Stomach smooth muscle (tissue), 2 donors: ENCODE measurements around the gene LHFPL6.

Experiments used
- H3K27ac ChIP-seq: one replicate; pipeline ENCODE4 v1.7.0; 2013; ENCODE audit warnings: mild to moderate bottlenecking, low read length, inconsistent platforms
- H3K27me3 ChIP-seq, 2 donors: one replicate each; pipeline ENCODE4 v1.7.0; 2013; ENCODE audit warnings: low read length in 2 of 2; ENCODE audit not compliant: insufficient read depth in 2 of 2, control insufficient read depth in 1 of 2
- H3K36me3 ChIP-seq, 2 donors: one replicate each; pipeline ENCODE4 v1.7.0; 2013; ENCODE audit warnings: low read length in 2 of 2; ENCODE audit not compliant: control insufficient read depth in 2 of 2, insufficient read depth in 2 of 2
- H3K4me1 ChIP-seq: one replicate; pipeline ENCODE4 v1.7.0; 2013; ENCODE audit warnings: low read length; ENCODE audit not compliant: control insufficient read depth, insufficient read depth
- H3K4me3 ChIP-seq, 2 donors: one replicate each; pipeline ENCODE4 v1.7.0; 2013; ENCODE audit warnings: low read length in 2 of 2
- H3K9ac ChIP-seq, 2 donors: one replicate each; pipeline ENCODE4 v1.7.0; 2013; ENCODE audit warnings: low read length in 2 of 2, mild to moderate bottlenecking in 1 of 2
- H3K9me3 ChIP-seq, 2 donors: one replicate each; pipeline ENCODE4 v1.7.0; 2013; ENCODE audit warnings: low read length in 2 of 2; ENCODE audit not compliant: control insufficient read depth in 2 of 2
- donor health status: healthy.
- donor health status: Pancreatic carcinoma.

Gene LHFPL6

DNA sequence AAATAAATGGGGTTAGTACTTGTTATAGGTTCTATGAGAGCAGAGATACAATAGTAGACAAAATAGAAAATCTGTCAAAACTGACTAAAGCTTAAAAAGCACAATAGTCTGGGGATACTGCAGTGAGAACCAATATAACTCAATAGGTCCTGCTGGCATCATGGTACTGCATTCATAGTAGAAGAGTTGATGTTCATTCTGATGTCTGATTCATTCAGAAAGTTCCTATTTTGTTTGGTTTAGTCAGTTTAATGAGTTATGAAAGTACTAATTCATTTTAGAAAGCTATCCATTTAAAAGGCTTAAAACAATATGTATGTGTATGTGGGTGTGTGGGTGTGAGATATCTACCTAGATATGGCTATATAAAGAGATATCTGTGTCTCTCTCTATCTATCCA, 152.8 kb downstream of the LHFPL6 start:
- Histone ChIP-seq H3K9me3 (no peaks in the 10 kb centered on the region), H3K9ac (no peak overlapping the region), H3K27me3 (no peaks in the 10 kb centered on the region), H3K4me1 (peaks cover 2% of the 10 kb centered on the region), H3K36me3 (no peaks in the 10 kb centered on the region), H3K4me3 (no peak overlapping the region), H3K27ac (no peak overlapping the region)

DNA sequence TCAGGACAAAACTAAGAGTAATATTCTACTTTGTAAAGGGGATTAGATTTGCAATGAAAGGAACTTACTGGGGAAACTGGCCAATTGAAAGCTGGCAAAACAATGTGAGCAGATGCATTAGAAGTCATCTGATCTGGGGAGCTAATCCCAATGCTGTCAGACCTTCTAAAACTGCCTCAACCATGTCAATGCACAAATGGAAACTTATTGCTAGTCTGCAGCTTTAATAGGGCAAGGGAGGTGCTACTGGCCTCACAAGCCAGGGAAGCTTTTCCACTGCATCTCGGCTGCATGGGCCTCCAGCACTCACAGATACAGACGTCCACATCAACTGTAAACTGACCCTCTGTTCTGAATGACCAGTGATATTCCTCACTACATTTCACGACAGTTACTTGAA, 154.2 kb downstream of the LHFPL6 start:
- Histone ChIP-seq H3K4me3 (no peak overlapping the region), H3K36me3 (no peaks in the 10 kb centered on the region), H3K4me1 (peaks cover 2% of the 10 kb centered on the region), H3K9ac (no peak overlapping the region), H3K9me3 (no peaks in the 10 kb centered on the region), H3K27ac (no peak overlapping the region), H3K27me3 (no peaks in the 10 kb centered on the region)

DNA sequence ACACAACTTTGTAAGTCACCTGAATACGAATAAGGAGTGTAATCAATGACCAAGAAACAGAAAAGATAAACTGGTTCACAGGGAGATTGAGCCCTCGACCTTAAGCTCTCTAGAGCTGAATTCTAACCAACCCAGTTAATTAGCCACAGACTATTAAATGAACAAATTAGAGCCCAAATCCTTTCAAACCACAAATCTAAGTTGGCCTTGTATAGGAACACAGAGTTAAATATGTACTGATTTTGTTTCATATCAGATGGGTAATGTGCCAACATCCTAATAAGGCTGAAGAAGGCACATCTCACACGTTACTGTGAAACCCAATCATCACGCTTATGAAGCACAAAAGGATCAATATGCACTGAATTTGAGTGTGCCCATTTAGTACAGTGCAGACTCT, 156.1 kb downstream of the LHFPL6 start:
- H3K9ac ChIP-seq: no peak overlapping the region
- no peaks in the 10 kb centered on the region for H3K36me3 ChIP-seq
- no peaks in the 10 kb centered on the region for H3K9me3 ChIP-seq
- no peak overlapping the region for H3K4me3 ChIP-seq
- no peaks in the 10 kb centered on the region for H3K27me3 ChIP-seq
- no peak overlapping the region for H3K27ac ChIP-seq
- no peaks in the 10 kb centered on the region for H3K4me1 ChIP-seq

DNA sequence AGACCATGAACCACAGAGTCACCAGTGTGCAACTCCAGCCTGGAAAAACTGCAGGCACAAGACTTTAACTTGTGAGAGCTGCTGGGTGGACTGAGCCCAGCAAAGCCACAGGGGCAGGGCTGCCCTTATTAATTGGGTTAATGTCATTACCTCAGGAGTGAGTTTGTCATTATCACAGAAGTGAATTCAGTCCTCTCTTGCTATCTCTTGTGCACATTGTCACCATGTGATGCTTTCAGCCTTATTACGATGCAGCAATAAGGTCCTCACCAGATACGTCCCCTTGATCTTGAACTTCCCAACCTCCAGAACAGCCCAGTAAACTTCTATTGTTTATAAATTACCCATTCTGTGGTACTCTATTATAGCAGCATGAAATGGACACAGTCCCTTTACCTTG, 158.1 kb downstream of the LHFPL6 start:
- Histone ChIP-seq H3K4me3 (no peak overlapping the region), H3K9me3 (no peaks in the 10 kb centered on the region), H3K36me3 (no peaks in the 10 kb centered on the region), H3K9ac (no peak overlapping the region), H3K27ac (no peak overlapping the region), H3K27me3 (no peaks in the 10 kb centered on the region), H3K4me1 (no peaks in the 10 kb centered on the region)

DNA sequence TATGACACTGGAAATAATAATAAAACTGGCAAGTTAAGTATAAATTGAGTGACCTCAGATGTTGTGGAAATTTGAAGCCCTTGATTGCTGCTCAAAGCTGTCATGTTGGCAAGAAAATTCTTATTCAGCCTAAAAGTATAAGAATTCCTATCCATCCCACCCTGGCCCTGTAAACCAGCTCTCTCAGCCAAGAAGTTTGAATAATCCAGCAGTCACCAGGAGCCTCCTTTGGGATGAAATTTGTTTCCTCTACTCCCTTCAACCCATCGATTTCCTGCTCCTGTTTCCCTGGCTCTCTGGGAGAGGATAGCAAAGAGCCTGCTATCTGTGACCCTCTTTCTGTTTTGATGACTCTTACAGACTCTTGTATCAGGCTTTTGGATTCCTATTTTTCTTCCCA, 169.3 kb downstream of the LHFPL6 start:
- no peak overlapping the region for H3K27ac ChIP-seq
- peaks cover 0 to 4% of the 10 kb centered on the region in 2 donors for H3K9me3 ChIP-seq
- no peak overlapping the region for H3K4me3 ChIP-seq
- H3K4me1 ChIP-seq: no peaks in the 10 kb centered on the region
- no peaks in the 10 kb centered on the region for H3K27me3 ChIP-seq
- no peaks in the 10 kb centered on the region for H3K36me3 ChIP-seq
- H3K9ac ChIP-seq: no peak overlapping the region

DNA sequence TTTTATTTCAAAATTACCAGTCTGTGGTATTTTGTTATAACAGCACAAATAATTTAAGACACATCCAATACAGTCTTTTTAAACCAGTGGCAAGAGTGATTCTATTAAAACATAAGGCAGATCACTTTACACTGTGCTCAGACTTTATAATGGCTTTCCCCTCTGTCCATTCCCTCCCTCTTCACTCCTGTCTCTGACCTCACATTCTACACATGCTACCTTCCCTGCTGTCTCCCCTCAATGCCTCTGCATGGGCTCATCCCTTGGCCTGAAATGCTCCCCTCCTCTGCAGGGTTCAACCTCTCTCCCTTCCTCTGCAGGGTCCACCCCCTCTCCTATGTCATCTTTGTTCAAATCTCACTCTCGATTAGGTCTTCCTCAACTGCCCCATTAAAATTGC, 170.8 kb downstream of the LHFPL6 start:
- H3K4me3 ChIP-seq: no peak overlapping the region
- no peaks in the 10 kb centered on the region for H3K4me1 ChIP-seq
- H3K36me3 ChIP-seq: no peaks in the 10 kb centered on the region
- H3K9ac ChIP-seq: no peak overlapping the region
- H3K9me3 ChIP-seq: peaks cover 0 to 4% of the 10 kb centered on the region in 2 donors
- H3K27me3 ChIP-seq: no peaks in the 10 kb centered on the region
- no peak overlapping the region for H3K27ac ChIP-seq

DNA sequence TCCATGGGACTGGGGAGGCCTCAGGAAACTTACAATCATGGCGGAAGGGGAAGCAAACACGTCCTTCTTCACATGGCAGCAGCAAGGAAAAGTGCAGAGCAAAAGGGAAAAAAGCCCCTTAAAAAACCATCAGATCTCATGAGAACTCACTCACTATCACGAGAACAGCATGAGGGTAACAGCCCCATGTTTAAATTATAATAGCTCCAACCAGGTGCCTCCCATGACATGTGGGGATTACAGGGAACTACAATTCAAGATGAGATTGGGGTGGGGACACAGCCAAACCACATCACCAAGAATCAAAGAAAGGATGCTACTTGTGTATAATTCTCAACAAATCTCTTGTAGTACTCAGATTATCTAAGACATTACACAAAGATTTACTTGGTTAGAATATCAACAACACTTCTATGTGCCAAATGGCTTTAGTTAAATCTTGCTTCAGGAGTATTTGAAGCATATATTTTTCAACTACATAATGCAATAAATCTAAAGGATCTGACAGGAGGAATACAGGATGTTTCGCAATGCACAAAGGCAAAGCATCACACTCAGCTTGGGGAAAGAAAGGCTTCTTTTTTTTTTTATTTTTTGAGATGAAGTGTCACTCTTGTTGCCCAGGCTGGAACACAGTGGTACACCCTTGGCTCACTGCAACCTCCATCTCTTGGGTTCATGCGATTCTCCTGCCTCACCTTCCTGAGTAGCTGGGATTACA, 180.0 kb downstream of the LHFPL6 start:
- no peak overlapping the region for H3K27ac ChIP-seq

DNA sequence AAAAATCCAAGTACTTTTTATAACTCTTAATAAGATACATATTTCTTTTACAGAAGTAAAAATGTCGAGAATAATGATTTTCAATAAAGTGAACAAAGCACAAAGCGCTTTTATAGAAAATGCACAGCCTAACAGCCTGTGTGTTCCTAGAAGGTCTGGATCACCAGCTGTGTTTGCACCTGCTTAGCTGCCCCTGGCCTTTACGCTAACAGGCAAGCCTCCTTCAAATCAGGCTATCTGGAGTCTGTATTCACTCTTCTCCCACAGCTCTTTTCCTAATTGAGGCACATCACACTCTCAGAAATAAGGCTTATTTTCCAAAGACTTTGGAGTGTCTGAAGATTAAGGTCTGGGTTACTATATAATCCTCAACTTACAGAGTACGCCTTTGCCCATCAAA, 183.1 kb downstream of the LHFPL6 start:
- Histone ChIP-seq H3K9me3 (no peaks in the 10 kb centered on the region), H3K36me3 (no peaks in the 10 kb centered on the region), H3K9ac (no peak overlapping the region), H3K4me1 (no peaks in the 10 kb centered on the region), H3K4me3 (no peak overlapping the region), H3K27ac (no peak overlapping the region), H3K27me3 (no peaks in the 10 kb centered on the region)

More for the DNA sequence above, 180.0 kb downstream of the LHFPL6 start:
- Histone ChIP-seq H3K27me3 (no peaks in the 10 kb centered on the region), H3K36me3 (no peaks in the 10 kb centered on the region), H3K4me3 (no peak overlapping the region), H3K9me3 (no peaks in the 10 kb centered on the region), H3K9ac (no peak overlapping the region), H3K4me1 (no peaks in the 10 kb centered on the region)

DNA sequence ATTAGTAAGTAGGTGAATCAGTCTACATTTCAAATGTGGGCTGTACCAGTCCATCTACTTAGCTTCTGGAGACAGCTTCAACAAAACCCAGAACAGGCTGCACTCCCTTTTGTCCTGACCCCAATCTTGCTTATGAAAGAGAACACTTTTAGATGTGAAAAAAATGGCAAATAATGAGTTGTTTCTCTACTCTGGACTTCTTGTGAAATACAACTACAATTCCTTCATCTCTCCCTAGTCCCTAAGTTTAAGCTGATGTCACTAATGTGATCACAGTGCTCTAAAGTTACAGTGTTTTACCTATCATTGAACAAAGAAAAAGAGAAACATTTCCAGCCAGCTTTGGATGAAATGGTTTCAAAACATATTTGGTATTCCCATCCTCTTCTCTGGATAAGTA, 183.9 kb downstream of the LHFPL6 start:
- Histone ChIP-seq H3K36me3 (no peaks in the 10 kb centered on the region), H3K27me3 (no peaks in the 10 kb centered on the region), H3K4me3 (no peak overlapping the region), H3K9ac (no peak overlapping the region), H3K4me1 (no peaks in the 10 kb centered on the region), H3K9me3 (no peaks in the 10 kb centered on the region), H3K27ac (no peak overlapping the region)

DNA sequence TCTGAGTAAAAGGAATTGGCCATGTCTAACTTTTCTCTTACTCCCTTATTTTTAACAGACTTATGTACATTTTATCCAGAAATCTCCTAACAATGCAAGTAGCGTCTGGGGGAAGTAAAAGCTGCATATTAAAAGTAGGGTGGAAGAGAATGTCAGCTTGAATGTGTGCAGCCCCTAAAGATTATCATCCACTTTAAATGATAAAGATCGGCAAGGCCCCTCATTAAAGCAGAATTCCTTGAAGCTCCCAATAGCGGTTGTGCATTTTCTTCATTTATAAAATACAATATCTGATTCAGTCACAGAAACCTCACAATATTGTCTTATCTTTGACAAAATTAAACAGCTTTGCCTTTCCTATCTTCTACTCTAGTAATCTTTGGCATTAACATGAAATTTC, 184.6 kb downstream of the LHFPL6 start:
- no peaks in the 10 kb centered on the region for H3K27me3 ChIP-seq
- no peaks in the 10 kb centered on the region for H3K4me1 ChIP-seq
- H3K27ac ChIP-seq: no peak overlapping the region

DNA sequence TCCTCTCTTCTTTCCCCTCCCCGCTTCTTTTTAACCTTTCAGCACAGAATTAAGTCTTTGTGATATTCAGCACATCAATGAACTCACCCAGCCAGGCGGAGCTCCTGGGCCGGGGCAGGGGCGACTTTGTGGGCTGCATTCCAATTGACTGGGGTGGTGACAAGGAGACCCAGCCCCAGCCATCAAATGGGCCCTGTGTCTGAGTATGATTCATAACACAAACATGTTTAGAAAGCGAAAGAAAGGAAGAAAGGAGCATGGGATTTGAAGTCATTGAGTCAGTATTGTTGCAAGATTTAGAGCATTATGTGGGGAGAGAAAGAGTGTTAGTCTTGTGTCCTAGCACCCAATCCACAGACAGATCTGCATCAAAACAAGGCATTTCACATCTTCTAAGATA, 185.3 kb downstream of the LHFPL6 start:
- no peak overlapping the region for H3K4me3 ChIP-seq
- H3K9ac ChIP-seq: no peak overlapping the region
- H3K36me3 ChIP-seq: no peaks in the 10 kb centered on the region
- H3K9me3 ChIP-seq: no peaks in the 10 kb centered on the region
- H3K27ac ChIP-seq: no peak overlapping the region
- no peaks in the 10 kb centered on the region for H3K27me3 ChIP-seq
- no peaks in the 10 kb centered on the region for H3K4me1 ChIP-seq

More for the DNA sequence above, 184.6 kb downstream of the LHFPL6 start:
- no peaks in the 10 kb centered on the region for H3K9me3 ChIP-seq
- H3K36me3 ChIP-seq: no peaks in the 10 kb centered on the region
- H3K4me3 ChIP-seq: no peak overlapping the region
- H3K9ac ChIP-seq: no peak overlapping the region
